Naive thymus-derived CD8-positive, alpha-beta T cell (primary cell): Measurements from ENCODE around the gene WDFY3. TPM values are rescaled to one million over a fixed set of nuclear protein-coding genes. Genes with fewer than 3 reads are reported as not detected.

Experiments
- ATAC-seq, 2 donors: fragments of 150-1000 bp; cut with Tn5 transposase in 1 of 2; sonication (Bioruptor Pico), chemical (Tn5 transposase) in 1 of 2; 1 replicate in 1 of 2; 2 replicates in 1 of 2; pipeline ENCODE4 v1.10.0; 2021; ENCODE audit warnings: mild to moderate bottlenecking in 2 of 2, moderate library complexity in 2 of 2
- POLR2A ChIA-PET: fragments of 350-600 bp; sonication (Branson Sonifier 250); formaldehyde crosslinking; loops from one replicate; lab custom pipeline; 2021; ENCODE audit warnings: antibody characterized with exemption; lab: Charles Lee
- DNase-seq, 10 donors: peaks; one replicate each; pipeline versions ENCODE4 v3.0.0 to v3.0.0-alpha.2; 2020 to 2022
- H3K27ac Mint-ChIP-seq, 10 donors: one replicate each; pipeline ENCODE4 v1.8.0; 2020 to 2022; ENCODE audit warnings: mild to moderate bottlenecking in 10 of 10, mixed read lengths in 10 of 10, moderate library complexity in 4 of 10, inconsistent platforms in 1 of 10
- H3K27me3 Mint-ChIP-seq, 5 donors: one replicate each; pipeline ENCODE4 v1.8.0; 2021 to 2022; ENCODE audit warnings: mixed read lengths in 5 of 5
- H3K36me3 Mint-ChIP-seq, 3 donors: one replicate each; pipeline ENCODE4 v1.8.0; 2020 to 2022; ENCODE audit warnings: mixed read lengths in 3 of 3, mild to moderate bottlenecking in 2 of 3, inconsistent platforms in 1 of 3
- H3K4me1 Mint-ChIP-seq, 4 donors: one replicate each; pipeline ENCODE4 v1.8.0; 2021 to 2022; ENCODE audit warnings: mixed read lengths in 4 of 4
- H3K4me3 Mint-ChIP-seq, 10 donors: one replicate each; pipeline ENCODE4 v1.8.0; 2020 to 2022; ENCODE audit warnings: mild to moderate bottlenecking in 10 of 10, mixed read lengths in 10 of 10, moderate library complexity in 6 of 10, inconsistent platforms in 1 of 10
- H3K9me3 Mint-ChIP-seq, 9 donors: one replicate each; pipeline ENCODE4 v1.8.0; 2020 to 2022; ENCODE audit warnings: mixed read lengths in 9 of 9, mild to moderate bottlenecking in 3 of 9, inconsistent platforms in 1 of 9, moderate library complexity in 1 of 9
- polyA plus RNA-seq, 3 donors: library from polyadenylated mRNA; unstranded; fragments of 300-500 nt; fragmentation: Illumina TruSeq; gene quantifications; one replicate each; pipeline ENCODE4 v1.2.3, GENCODE V29; 2021
- total RNA-seq, 8 experiments: library from RNA in 2 of 8; stranded (reverse) in 2 of 8; gene quantifications; one replicate each; pipeline ENCODE4 v1.2.3 and lab custom pipeline; 2021 to 2026

WDFY3 gene
- total and polyA plus RNA-seq, 5 experiments from 2014 or later, result 0.02 to 1.0 (median 0.70) TPM; not detected in 2

GRCh38 chr4:84786478-84786877, 180.0 kb downstream of the WDFY3 start:
- Mint-ChIP-seq H3K36me3 (no peaks in the 10 kb centered on the region), H3K4me1 (no peaks in the 10 kb centered on the region), H3K4me3 (no peak overlapping the region), H3K9me3 (peaks cover 0 to 2% (median 0%) of the 10 kb centered on the region in 9 donors), H3K27me3 (peaks cover 0 to 8% (median 0%) of the 10 kb centered on the region in 5 donors), H3K27ac (no peak overlapping the region)
- DNase-seq, result no peak
- POLR2A ChIA-PET, result no interaction called here
- no peak for ATAC-seq

DNA sequence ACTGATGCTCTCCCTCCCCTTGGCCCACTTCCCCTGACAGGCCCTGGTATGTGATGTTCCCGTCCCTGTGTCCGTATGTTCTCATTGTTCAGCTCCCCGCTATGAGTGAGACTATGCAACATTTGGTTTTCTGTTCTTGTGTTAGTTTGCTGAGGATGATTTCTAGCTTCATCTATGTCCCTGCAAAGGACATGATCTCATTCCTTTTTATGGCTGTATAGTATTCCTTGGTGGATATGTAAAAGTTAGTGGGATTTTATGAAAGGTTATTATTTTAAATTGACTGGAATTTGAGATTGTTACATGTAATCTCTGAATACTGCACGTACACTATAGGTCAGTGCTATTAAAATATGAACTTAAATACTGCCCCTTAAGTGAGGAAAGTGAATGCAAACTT, 184.0 kb downstream of the WDFY3 start:
- ATAC-seq, result no peak
- no peak for DNase-seq
- no peaks in the 10 kb centered on the region for H3K4me1 Mint-ChIP-seq
- peaks cover 0 to 6% (median 0%) of the 10 kb centered on the region in 5 donors for H3K27me3 Mint-ChIP-seq
- no peak overlapping the region for H3K27ac Mint-ChIP-seq
- H3K9me3 Mint-ChIP-seq, result no peaks in the 10 kb centered on the region
- POLR2A ChIA-PET, result no interaction called here
- H3K36me3 Mint-ChIP-seq, result no peaks in the 10 kb centered on the region
- no peak overlapping the region for H3K4me3 Mint-ChIP-seq

- no peak overlapping the region for H3K4me3 Mint-ChIP-seq
- ATAC-seq (no peak), DNase-seq (no peak)
- peaks cover 0 to 4% (median 0%) of the 10 kb centered on the region in 5 donors for H3K27me3 Mint-ChIP-seq
- H3K36me3 Mint-ChIP-seq, result no peaks in the 10 kb centered on the region
- no peaks in the 10 kb centered on the region for H3K4me1 Mint-ChIP-seq
- no peak overlapping the region for H3K27ac Mint-ChIP-seq
- H3K9me3 Mint-ChIP-seq, result no peaks in the 10 kb centered on the region
- POLR2A ChIA-PET, result interaction anchor here (0.7 kb wide), 2 partner anchors 12 to 13 kb away, joined by 4 read pairs; no protein-coding TSS in a partner anchor
These were observed 185.8 kb downstream of the WDFY3 start for GRCh38 chr4:84780719-84781118.

DNA sequence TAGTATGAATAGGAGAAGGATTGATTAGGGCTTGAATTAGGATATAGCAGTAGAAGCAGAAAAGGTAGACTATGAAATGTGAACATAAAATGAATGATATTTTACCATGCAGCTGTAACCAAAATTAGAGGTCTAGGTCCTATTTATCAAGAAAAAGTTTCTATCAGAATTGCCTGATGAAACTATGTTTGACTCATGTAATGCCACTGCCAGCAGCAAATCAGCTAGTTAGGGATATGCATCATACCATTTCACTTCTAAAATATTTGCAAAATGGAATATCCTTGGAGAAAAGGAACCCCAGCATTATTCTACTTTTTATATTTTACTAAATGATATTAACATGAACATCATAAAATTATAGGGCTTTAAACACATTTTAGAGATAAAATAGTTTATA, 188.4 kb downstream of the WDFY3 start:
- Mint-ChIP-seq H3K27ac (no peak overlapping the region), H3K27me3 (peaks cover 0 to 4% (median 0%) of the 10 kb centered on the region in 5 donors), H3K36me3 (no peaks in the 10 kb centered on the region), H3K9me3 (no peaks in the 10 kb centered on the region), H3K4me1 (no peaks in the 10 kb centered on the region), H3K4me3 (no peak overlapping the region)
- DNase-seq (no peak), ATAC-seq (no peak)
- POLR2A ChIA-PET, result no interaction called here

GRCh38 chr4:84767168-84767567, 199.3 kb downstream of the WDFY3 start:
- Mint-ChIP-seq H3K36me3 (no peaks in the 10 kb centered on the region), H3K9me3 (no peaks in the 10 kb centered on the region), H3K4me1 (no peaks in the 10 kb centered on the region), H3K27me3 (no peaks in the 10 kb centered on the region), H3K27ac (no peak overlapping the region), H3K4me3 (no peak overlapping the region)
- POLR2A ChIA-PET, result no interaction called here
- ATAC-seq (no peak), DNase-seq (no peak)

DNA sequence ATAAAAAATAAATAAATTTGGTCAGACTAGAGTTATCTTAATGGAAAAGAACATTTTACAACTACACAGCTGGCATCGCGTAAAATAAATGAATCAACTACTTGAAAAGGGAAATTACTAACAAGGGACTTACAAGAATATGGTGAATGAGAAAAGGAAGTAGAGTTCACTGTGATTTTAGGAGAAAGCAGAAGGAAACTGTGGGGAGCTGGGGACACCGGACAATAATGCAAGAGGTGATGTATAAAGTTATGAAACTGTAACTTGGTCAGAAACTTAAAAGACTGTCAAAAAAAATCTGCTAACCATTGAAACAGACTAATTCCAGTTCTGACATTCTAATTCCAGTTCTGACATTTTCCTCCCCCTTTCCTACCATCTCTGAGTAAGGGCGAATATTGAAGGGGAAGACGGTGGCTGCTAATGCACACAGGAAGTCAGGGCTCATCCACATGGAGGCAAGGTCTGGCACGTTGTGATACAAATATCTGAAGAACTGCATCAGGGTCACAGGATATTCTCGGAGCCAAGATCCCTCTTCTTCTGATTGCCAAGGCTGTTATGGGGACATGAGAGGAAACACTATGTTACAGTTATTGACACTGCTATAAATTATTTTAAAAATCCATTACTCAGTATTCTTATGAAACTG, 213.0 kb downstream of the WDFY3 start:
- ATAC-seq (no peak), DNase-seq (no peak)
- POLR2A ChIA-PET, result no interaction called here
- no peaks in the 10 kb centered on the region for H3K9me3 Mint-ChIP-seq
- no peak overlapping the region for H3K27ac Mint-ChIP-seq
- no peaks in the 10 kb centered on the region for H3K4me1 Mint-ChIP-seq
- H3K36me3 Mint-ChIP-seq, result no peaks in the 10 kb centered on the region
- no peak overlapping the region for H3K4me3 Mint-ChIP-seq
- peaks cover 0 to 17% (median 2%) of the 10 kb centered on the region in 5 donors for H3K27me3 Mint-ChIP-seq

- Mint-ChIP-seq H3K4me3 (no peak overlapping the region), H3K4me1 (no peaks in the 10 kb centered on the region), H3K36me3 (no peaks in the 10 kb centered on the region), H3K27me3 (peaks cover 0 to 17% (median 2%) of the 10 kb centered on the region in 5 donors), H3K9me3 (no peaks in the 10 kb centered on the region), H3K27ac (no peak overlapping the region)
- ATAC-seq, result no peak
- POLR2A ChIA-PET, result no interaction called here
- DNase-seq, result no peak
These were observed 214.8 kb downstream of the WDFY3 start for GRCh38 chr4:84751707-84752106.

- H3K36me3 Mint-ChIP-seq, result no peaks in the 10 kb centered on the region
- no peak for ATAC-seq
- POLR2A ChIA-PET, result no interaction called here
These were observed 215.6 kb downstream of the WDFY3 start for GRCh38 chr4:84750960-84751283.

GRCh38 chr4:84750260-84750959, 216.1 kb downstream of the WDFY3 start:
- POLR2A ChIA-PET, result no interaction called here
- no peak for ATAC-seq
- no peak overlapping the region for H3K4me3 Mint-ChIP-seq
- H3K9me3 Mint-ChIP-seq, result no peaks in the 10 kb centered on the region
- H3K27ac Mint-ChIP-seq, result no peak overlapping the region
- DNase-seq, result peak in 2 of 10 donors; percentile 2 to 10
- H3K4me1 Mint-ChIP-seq, result no peaks in the 10 kb centered on the region
- no peaks in the 10 kb centered on the region for H3K36me3 Mint-ChIP-seq
- peaks cover 0 to 17% (median 1%) of the 10 kb centered on the region in 5 donors for H3K27me3 Mint-ChIP-seq

More at GRCh38 chr4:84750960-84751283, 215.6 kb downstream of the WDFY3 start:
- Mint-ChIP-seq H3K4me3 (no peak overlapping the region), H3K9me3 (no peaks in the 10 kb centered on the region), H3K27ac (no peak overlapping the region), H3K27me3 (peaks cover 0 to 17% (median 1%) of the 10 kb centered on the region in 5 donors), H3K4me1 (no peaks in the 10 kb centered on the region)
- no peak for DNase-seq

DNA sequence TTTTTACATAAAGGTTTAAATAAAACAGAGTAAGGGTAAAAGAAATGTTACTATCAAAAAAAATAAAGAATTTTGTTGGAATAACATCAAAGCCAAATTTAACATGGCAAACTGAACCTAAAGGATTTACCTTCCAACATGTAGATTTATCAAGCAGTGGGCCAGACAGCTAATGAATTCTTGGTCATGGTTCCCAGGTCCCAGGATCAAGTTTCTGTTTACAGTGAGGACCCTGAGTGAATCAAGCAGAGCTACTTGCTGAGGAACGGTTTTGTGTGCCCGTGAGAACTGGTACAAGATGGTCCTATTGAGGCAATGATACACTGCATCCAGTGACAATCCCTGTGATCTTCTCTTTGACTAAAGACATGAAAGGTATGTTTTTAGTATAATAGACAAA, 226.4 kb downstream of the WDFY3 start:
- Mint-ChIP-seq H3K4me3 (no peak overlapping the region), H3K4me1 (no peaks in the 10 kb centered on the region), H3K27me3 (peaks cover 0 to 8% (median 2%) of the 10 kb centered on the region in 5 donors), H3K27ac (no peak overlapping the region), H3K36me3 (no peaks in the 10 kb centered on the region), H3K9me3 (peaks cover 0 to 2% (median 0%) of the 10 kb centered on the region in 9 donors)
- DNase-seq, result no peak
- ATAC-seq, result no peak
- POLR2A ChIA-PET, result no interaction called here

- POLR2A ChIA-PET, result no interaction called here
- Mint-ChIP-seq H3K27me3 (peaks cover 0 to 8% (median 2%) of the 10 kb centered on the region in 5 donors), H3K9me3 (peaks cover 0 to 1% (median 0%) of the 10 kb centered on the region in 9 donors), H3K4me1 (no peaks in the 10 kb centered on the region), H3K4me3 (no peak overlapping the region), H3K27ac (no peak overlapping the region), H3K36me3 (no peaks in the 10 kb centered on the region)
- DNase-seq, result no peak
- no peak for ATAC-seq
These were observed 227.9 kb downstream of the WDFY3 start for GRCh38 chr4:84738622-84739021.

GRCh38 chr4:84737656-84738055, 228.8 kb downstream of the WDFY3 start:
- no peak overlapping the region for H3K4me3 Mint-ChIP-seq

DNA sequence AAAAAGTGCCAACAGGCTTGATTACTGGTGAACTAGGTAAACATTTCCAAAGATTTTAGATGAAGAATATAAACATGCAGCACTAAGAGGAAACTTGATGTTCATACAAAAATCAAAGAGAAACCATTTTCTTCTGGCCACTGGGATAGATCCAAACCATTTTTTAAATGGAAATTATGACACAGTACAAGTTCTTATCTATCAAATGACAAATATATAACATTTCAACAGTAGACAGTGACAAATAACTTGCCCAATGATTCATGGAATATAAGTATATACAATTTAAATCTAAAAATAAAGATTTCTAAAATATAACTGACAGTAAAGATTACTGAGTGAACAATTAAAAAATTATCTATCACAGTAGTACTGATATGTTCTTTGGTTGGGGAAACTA, 232.5 kb downstream of the WDFY3 start:
- no peak overlapping the region for H3K4me3 Mint-ChIP-seq
- H3K27ac Mint-ChIP-seq, result no peak overlapping the region
- DNase-seq (no peak), ATAC-seq (no peak)
- no peaks in the 10 kb centered on the region for H3K36me3 Mint-ChIP-seq
- no peaks in the 10 kb centered on the region for H3K4me1 Mint-ChIP-seq
- H3K9me3 Mint-ChIP-seq, result no peaks in the 10 kb centered on the region
- POLR2A ChIA-PET, result no interaction called here
- H3K27me3 Mint-ChIP-seq, result peaks cover 0 to 4% (median 0%) of the 10 kb centered on the region in 5 donors

More at GRCh38 chr4:84737656-84738055, 228.8 kb downstream of the WDFY3 start:
- no peak for ATAC-seq
- Mint-ChIP-seq H3K36me3 (no peaks in the 10 kb centered on the region), H3K4me1 (no peaks in the 10 kb centered on the region), H3K27ac (no peak overlapping the region), H3K27me3 (peaks cover 0 to 8% (median 2%) of the 10 kb centered on the region in 5 donors), H3K9me3 (no peaks in the 10 kb centered on the region)
- POLR2A ChIA-PET, result no interaction called here
- no peak for DNase-seq
